ENCODE measurements around the gene HOXB7. TPM values are rescaled to one million over a fixed set of nuclear protein-coding genes. Genes with fewer than 3 reads are reported as not detected.

The HOXB7 gene
- total RNA-seq, 2 donors from 2014 or later = 0.63 to 7.2 TPM

- Histone ChIP-seq H3K27me3 (replicated peaks; ENCODE audit: insufficient read depth) (no peaks in the 10 kb centered on the region), H3K27ac (no peak overlapping the region), H3K4me1 (ENCODE audit: control insufficient read depth in 1 of 2, low read depth in 2 of 2) (peaks cover 5 to 29% of the 10 kb centered on the region in 2 donors), H3K4me3 (no peak overlapping the region), H3K9me3 (no peaks in the 10 kb centered on the region), H3K36me3 (peaks cover 8% of the 10 kb centered on the region)
- TF ChIP-seq CTCF (IDR thresholded peaks at IDR 0.05) = no peak
- no peak for ATAC-seq (ENCODE audit: insufficient number of reproducible peaks, low FRiP score, low read depth)
- no peak for DNase-seq (ENCODE audit: low spot score)
Measured at GRCh38 chr17:48595278-48595999, 15.4 kb downstream of the HOXB7 start.

GRCh38 chr17:48594538-48595277 is 16.1 kb downstream of the HOXB7 start:
- Histone ChIP-seq H3K27ac (peak overlapping the region in 1 of 2 donors; percentile 8), H3K27me3 (replicated peaks; ENCODE audit: insufficient read depth) (no peaks in the 10 kb centered on the region), H3K4me1 (ENCODE audit: control insufficient read depth in 1 of 2, low read depth in 2 of 2) (peaks cover 5 to 29% of the 10 kb centered on the region in 2 donors), H3K9me3 (no peaks in the 10 kb centered on the region), H3K36me3 (peaks cover 8% of the 10 kb centered on the region), H3K4me3 (no peak overlapping the region)
- DNase-seq (ENCODE audit: low spot score) = no peak
- no peak for ATAC-seq (ENCODE audit: insufficient number of reproducible peaks, low FRiP score, low read depth)
- TF ChIP-seq CTCF (IDR thresholded peaks at IDR 0.05) = no peak

GRCh38 chr17:48593840-48594537 is 16.8 kb downstream of the HOXB7 start:
- no peaks in the 10 kb centered on the region for H3K9me3 ChIP-seq
- H3K36me3 ChIP-seq = peaks cover 8% of the 10 kb centered on the region
- ATAC-seq (ENCODE audit: insufficient number of reproducible peaks, low FRiP score, low read depth) = peak; percentile 37
- H3K4me3 ChIP-seq = peak overlapping the region; percentile 72
- H3K4me1 ChIP-seq (ENCODE audit: control insufficient read depth in 1 of 2, low read depth in 2 of 2) = peaks cover 5 to 29% of the 10 kb centered on the region in 2 donors
- peak overlapping the region in 1 of 2 donors; percentile 8 for H3K27ac ChIP-seq
- TF ChIP-seq CTCF (IDR thresholded peaks at IDR 0.05) = peak; percentile 96
- H3K27me3 ChIP-seq (replicated peaks; ENCODE audit: insufficient read depth) = no peaks in the 10 kb centered on the region
- no peak for DNase-seq (ENCODE audit: low spot score)

- Histone ChIP-seq H3K9me3 (no peaks in the 10 kb centered on the region), H3K27me3 (replicated peaks; ENCODE audit: insufficient read depth) (no peaks in the 10 kb centered on the region), H3K4me3 (peak within 1 kb of the TSS; percentile 72), H3K36me3 (peaks cover 8% of the 10 kb centered on the region), H3K27ac (peak within 1 kb of the TSS in 1 of 2 donors; percentile 28), H3K4me1 (ENCODE audit: control insufficient read depth in 1 of 2, low read depth in 2 of 2) (peaks cover 5 to 22% of the 10 kb centered on the region in 2 donors)
- TF ChIP-seq CTCF (IDR thresholded peaks at IDR 0.05) = no peak
- ATAC-seq (ENCODE audit: insufficient number of reproducible peaks, low FRiP score, low read depth) (no peak), DNase-seq (ENCODE audit: low spot score) (no peak)
Measured at GRCh38 chr17:48593126-48593829, 17.5 kb downstream of the HOXB7 start, which contains the start of gene HOXB5. Gene HOXB5 (minus strand): TSS chr17:48593779. CDS start chr17:48593682, 97 bp downstream.

Measured in thoracic aorta (tissue), 2 donors.